NCI-H2029 (cell line): ENCODE measurements around the gene LRRTM4.
"Not testable (repeated sequence)": the region's sequence is repeated elsewhere in the genome, so short reads cannot be mapped to it uniquely, and the experiment has no call there.

Experiments
- DNase-seq: peaks from one replicate; lab custom pipeline; 2025; lab: John Stamatoyannopoulos, UW

LRRTM4 gene

DNA sequence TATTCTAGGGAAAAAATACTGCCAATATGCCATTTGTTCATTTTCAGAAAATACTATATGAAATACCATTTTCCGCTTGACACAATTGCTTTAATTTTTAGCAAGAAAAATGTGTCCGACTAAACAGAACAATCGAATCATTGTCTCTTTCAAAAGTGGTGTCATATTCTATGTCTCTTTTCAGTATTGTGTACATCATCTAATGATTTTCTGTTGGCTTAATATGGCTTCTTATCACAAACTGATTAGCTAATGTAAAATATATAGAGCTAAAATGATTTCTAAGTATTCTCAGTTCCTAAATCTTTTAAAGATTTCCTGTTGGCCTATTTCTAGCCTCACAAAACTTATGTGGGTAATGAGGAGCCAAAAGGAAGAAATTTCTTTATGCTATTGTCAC, 436.6 kb downstream of the LRRTM4 start:
- DNase-seq, result no peak

DNA sequence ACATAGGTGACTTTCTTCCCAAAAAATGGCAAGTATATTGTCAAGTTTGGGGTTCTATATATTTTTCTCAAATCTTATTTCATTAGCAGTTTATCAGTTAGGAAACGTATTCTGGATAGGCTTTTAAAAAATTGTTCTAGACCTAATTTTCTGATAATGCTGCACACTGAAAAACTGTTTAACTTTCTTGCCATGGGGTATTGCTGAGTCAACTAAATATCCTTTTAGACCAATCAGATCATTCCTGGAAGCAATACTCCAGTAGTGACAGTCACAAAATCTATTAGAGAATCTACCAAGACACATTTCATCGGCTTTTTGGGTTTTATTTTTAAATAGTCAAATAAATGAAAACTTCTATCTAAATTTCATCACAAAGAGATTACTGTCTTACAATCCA, 440.6 kb downstream of the LRRTM4 start:
- no peak for DNase-seq

DNA sequence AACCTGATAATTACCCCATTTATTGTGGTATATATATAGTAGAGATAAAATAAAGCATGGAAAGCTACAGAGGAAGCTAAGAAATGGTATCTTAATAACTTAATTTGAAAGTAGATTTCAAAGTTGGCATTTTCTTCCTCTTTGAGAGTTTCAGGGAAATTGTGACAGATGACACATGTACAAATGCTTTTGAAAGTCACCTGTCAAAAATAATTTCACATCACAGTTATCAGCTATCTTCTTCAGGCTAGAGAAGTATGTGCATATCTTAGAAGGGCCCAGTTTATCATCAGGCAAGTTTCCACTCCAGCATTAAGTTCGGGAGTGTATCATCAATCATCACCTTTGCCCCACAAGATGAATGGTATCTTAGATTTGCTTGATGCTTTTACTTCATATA, 457.9 kb downstream of the LRRTM4 start:
- DNase-seq, result no peak

DNA sequence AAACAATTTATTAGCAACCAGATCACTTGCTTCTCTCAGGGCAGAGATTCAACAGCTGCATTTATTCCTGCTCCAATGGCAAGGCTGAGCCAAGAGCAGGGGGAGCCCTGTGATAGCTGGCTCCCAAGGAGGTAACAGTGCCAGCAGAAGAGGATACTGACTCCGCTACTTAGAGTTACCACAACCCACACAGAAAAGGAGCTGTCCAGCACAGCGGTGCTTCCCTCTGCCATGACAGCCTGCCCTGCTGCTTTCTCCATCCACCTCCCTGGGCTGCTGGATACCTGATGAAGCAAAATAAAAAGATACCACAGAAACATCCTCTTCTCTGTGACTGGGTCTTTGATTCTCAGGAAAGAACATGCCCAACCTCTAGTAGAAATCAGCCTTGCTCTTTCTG, 467.2 kb downstream of the LRRTM4 start:
- DNase-seq, result no peak

DNA sequence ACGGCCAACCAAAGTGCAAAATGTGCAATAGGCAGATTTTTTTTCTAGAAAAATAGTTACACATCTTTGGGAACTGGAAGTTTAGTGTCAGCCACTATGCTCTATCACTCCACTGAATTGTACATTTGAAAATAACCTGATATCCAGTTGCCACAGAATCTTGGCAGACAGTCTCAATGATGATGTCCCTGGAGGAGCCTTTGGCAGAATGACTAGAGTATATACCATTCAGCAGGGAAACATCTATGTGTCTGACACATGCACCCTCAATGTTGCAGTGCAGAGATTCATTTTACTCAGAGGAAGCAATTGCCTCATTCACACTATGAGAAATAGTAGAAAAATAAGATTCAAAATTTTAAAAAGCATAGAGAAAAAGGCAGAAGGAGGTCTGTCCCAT, 475.8 kb downstream of the LRRTM4 start:
- DNase-seq, result no peak

DNA sequence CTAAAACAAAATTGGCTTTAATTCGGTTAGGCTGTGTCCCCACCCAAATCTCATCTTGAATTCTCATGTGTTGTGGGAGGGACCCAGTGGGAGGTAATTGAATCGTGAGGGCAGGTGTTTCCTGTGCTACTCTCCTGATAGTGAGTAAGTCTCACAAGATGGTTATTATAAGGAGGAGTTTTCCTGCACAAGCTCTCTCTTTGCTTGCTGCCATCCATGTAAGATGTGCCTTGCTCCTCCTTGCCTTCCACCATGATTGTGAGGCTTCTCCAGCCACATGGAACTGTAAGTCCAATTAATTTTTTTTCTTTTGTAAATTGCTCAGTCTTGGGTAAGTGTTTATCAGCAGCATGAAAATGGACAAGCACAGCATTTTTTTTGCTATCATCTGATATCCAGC, 476.7 kb downstream of the LRRTM4 start:
- DNase-seq, result not testable (repeated sequence)

DNA sequence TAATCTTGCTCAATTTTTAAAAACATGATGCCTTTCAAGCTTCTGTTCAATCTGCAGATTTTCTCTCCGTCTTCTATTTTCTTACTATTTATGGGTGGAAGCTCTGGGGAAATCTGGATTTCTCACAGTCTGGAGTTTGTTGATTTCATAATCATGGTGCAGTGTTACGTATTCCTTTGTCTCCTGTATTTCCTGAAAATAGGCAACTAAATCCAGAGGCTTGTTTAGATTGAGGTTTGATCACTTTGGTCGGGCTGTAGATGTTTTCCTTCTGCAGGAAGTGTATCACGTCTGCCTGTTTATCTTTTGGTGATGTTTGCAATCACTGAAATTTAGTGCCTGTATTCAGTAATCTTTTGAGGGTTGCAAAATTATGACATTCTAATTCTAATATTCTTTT, 487.7 kb downstream of the LRRTM4 start:
- DNase-seq, result no peak

DNA sequence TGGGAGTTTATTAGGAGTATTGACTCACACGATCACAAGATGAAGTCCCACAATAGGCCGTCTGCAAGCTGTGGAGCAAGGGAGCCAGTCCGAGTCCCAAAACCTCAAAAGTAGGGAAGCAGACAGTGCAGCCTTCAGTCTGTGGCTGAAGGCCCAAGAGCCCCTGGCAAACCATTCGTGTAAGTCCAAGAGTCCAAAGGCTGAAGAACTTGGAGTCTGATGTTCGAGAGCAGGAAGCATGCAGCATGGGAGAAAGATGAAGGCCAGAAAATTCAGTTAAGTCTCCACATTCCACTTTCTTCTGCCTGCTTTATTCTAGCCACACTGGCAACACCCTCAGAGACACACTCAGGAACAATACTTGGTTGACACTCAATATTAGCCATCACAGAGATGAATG, 492.9 kb downstream of the LRRTM4 start:
- DNase-seq, result not testable (repeated sequence)

DNA sequence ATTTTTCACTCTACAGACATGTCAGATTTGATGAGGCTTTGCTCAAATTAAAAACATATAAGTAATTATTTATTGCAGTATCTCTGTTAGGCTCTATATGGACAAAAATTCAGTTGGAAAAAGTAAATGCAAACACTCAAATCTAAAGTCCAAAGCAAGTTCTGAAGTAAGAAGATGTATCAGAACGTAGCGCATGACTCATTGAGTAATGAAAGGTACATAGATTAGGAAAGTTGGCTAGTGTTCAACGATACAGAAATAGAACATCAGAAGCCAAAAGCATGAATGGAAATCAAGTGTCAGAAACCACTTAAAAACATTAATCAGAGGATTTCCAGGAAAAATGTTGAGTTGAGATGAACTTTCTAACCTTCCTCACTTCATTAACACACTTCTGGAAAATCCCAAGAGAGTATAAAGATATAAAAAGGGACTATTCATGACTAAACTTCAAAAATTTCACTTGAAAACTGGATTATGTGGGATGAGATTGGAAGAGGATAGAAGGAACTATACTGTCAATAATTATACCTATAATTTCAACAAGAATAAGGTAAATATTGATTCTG, 494.1 kb downstream of the LRRTM4 start:
- no peak for DNase-seq

DNA sequence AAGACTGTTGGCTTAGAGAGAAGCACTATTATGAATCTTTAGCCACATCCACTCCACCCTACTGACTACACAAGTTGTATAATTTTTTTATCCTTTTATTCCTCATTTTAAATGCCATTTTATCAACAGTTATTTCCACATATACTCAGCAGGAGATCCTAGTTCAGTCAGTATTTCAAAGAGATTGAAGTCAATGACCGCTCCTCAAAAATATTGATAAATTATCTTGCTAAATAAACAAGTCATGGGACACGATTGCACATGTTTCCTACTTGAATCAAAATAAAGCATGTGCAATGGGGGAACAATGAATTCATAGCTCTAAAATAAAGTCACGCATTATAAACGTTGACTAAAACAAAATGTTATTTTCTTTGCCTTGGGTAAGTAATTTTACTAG, 496.5 kb downstream of the LRRTM4 start:
- no peak for DNase-seq

DNA sequence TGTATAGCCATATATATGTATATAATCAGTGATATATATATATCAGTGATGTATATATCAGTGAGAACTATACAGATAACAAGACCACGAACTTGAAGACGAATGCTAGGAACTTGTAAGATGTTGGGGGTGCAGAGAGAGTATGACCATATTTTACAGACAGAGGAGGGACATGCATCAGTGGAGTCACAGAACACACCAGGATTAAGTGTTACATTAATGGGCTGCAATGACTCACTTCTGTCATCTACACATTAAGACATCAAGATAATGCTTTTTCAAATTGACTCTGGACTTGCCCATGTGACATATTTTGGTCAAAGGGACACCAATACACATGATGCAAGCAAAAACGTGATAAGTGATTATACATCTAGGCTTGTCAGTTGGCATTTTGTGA, 501.0 kb downstream of the LRRTM4 start:
- no peak for DNase-seq

DNA sequence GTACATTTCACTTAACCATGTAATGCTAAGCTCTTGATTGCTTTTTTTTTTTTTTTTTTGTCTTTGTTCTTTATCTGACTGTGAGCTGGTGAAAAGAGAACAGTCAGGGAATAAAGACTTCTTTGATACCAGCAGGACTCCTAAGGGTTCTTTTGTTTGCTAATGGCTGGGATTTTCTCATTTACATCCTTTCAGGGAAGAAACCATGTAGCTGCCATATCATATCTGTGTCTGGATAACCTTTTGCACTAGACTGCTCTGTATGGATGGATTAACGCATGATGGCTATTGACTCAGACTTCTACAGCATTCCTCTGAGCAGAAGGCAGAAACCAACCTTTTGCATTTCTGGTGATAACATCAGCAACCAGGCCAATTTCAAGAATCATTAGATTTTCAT, 504.0 kb downstream of the LRRTM4 start:
- no peak for DNase-seq

DNA sequence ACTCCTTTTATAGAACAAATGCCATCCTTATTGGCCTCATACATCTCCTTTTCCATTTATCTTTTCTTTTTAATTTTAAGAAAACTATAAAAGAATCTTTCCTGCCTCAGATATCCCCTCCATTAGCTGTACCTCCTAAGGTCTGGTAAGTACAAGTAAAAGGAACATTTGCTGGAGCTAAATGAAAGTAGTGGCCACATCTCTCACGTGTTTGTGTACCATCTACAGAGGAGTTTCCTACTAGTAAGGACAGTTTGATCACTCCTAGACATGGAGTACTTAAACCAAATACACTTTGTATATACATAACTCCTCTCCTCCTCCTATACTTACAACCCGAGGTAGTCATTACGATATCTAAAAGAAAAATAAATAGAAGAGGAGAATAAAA, 504.8 kb downstream of the LRRTM4 start:
- DNase-seq, result no peak

DNA sequence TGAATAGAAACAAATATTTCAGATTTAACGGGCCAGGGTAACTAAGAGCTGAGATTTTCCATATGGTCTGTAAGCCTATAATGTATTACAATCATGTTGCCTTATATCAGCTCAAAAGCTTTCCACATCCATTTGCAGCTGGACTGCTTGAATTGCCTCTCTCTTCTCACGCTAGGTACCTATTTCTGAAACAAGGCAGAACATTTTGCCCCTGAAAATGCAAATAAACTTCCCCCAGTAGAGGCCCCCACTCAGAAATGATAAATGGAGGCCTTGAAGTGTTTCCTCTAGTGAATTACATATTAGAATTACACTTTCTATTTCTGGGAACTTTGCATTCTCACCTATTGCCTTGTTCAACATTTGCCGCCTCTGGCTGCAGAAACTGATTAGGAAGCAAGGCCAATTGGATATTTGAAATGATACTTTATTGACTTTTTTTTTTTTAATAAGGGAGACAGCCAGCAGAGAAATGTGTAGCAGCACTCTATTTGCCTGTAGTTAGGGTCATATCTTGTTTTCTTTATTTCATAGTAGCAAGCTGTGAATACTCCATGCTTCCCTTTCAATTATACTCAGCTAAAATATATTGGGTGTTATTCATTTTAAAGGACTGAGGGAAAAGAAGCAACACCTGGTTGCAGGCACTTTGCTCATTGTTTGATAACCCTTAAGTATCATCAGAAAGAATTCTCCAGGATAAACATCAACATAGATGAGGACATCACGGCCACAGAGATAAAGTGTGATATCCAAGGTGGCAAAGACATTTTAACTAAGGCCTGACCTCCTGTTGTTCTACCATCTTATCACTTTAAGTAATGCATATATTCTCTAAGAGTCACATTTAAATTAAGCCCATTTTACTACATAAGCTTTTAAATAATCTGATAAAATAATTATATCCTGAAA, 505.5 kb downstream of the LRRTM4 start:
- no peak for DNase-seq

DNA sequence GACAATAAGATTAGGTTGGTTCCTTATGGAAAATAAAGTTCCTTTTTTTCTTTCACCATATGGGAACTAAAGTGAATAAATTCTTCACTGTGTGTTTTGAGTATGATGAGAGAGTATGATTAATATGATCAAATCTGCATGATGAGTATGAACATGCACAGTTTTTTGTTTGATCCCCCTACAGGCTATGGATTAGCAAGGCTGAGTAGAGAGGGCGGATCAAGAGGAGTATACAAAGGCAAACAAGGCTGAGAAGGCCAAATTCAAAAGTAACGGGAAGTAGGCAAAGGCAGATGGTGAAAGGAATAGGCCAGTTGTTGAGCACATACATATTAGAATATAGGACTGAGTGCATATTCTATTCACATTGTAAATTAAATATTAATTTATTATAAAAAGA, 508.2 kb downstream of the LRRTM4 start:
- DNase-seq, result no peak

DNA sequence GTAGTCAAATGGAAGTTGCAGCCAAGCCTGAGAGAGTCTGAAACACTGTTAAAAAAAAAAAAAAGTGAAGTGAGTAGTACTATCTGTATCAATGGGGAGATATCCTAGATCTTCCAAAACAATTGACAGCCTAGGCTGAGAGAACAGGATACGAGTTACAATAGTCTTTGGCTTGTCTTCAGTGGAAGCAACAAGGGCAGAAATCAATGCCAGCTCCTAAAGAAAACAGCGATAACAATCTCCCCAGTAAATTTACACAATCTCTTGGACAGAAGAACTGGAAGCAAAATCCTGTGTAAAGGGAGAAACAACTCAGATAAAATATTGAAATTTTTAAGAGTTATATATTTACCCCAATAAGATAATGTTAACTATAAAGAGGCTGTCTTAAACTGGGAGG, 508.7 kb downstream of the LRRTM4 start:
- no peak for DNase-seq

DNA sequence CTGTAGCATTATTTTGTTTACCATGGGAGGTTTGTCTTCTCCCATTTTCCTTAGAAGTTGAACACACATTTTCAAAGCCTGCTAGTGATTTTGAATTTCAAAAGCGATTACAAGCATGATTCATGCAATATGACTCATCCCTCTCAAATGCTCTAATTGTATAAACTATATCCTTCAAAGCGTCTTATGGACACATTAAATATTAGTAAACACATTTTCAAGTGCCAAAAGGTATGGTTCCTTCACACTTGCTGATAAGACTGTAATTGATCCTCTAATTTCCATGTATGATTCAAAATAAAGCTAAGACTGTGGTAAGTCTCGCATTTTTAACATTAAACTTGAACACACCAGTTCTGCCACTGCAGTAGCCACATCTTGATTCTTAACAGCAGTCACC, 512.9 kb downstream of the LRRTM4 start:
- no peak for DNase-seq

DNA sequence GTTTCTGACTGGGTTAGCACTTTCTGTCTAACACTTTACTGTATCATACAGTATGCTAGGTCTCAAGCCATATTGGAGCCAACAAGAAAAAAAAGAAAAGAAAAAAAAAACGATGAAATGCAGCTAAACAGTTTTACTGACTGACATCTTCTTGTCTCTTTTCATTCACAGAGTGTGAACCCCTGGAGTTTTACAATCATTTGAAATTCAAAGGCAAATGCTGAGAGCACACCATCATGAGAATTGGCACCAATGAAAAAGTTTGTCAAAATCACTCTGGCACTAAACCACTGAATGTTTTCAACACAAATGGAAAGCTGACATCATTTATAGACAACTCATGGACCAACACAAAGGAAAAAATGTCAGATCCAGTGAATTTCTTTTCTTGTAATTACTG, 513.3 kb downstream of the LRRTM4 start:
- DNase-seq, result no peak

DNA sequence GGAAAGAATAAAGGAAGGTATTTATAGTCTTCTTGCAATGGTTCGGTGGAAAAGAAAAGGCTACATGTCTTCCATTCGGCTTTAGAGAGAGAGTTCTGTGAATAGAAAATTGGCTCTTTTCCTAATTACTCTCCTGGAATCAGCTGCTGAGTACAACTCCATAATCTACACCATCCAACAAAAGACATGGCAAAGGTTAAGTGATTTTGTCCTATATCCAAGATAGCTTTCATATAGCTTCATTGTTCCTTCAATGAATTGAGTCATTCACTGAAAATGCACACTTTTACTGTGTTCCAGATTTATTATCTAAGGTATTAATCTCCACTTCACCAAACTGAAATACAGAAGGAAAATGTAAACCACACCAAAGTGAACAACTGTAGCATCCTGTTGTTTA, 514.5 kb downstream of the LRRTM4 start:
- no peak for DNase-seq

DNA sequence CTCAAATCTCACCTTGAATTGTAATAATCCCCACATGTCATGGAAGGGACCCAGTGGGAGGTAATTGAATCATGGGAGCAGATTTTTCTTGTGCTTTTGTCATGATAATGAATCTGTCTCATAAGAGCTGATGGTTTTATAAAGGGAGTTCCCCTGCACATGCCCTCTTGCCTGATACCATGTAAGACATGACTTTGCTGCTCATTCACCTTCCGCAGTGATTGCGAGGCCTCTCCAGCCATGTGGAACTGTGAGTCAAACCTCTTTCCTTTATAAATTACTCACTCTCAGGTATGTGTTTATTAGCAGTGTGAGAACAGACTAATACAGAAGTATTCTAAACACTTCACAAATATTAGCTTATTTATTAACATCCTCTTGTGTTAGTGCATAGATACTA, 516.7 kb downstream of the LRRTM4 start:
- no peak for DNase-seq

DNA sequence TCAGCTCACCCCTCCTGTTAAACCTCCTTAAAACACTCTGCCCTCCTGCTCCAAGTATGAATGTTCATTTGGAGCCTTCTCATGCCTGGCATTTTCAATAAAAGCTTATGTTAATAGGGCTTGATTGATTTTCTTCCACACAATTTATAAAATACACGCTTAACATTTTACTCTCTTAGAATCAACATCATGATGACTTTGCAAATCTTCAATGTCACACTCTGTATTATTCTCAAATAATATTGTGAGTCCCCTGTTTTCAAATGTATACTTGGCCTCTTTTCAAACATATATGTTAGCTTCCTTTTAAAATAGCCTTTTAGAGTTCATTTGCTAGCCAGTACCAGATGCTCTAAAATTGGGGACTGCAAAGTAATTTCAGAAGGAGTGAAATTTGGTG, 520.3 kb downstream of the LRRTM4 start:
- DNase-seq, result no peak

DNA sequence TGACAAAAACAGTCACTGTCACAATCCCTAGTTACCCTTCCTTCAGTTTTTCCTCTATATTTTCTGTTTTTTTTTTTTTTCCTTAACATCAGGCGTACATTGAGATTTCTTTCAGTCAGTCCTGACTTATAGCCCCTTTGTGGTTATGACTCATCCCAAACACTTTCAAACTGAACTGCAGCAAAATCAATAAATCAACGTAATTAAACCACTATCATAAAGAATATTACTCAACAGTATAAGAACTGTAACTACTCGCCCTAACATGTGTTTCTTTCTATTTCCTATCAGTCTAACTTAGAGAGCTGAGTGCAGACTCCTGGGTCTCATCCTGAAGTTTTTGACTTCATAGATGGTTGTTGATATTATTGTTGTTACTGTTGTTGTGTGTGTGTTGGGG, 523.5 kb downstream of the LRRTM4 start:
- no peak for DNase-seq

DNA sequence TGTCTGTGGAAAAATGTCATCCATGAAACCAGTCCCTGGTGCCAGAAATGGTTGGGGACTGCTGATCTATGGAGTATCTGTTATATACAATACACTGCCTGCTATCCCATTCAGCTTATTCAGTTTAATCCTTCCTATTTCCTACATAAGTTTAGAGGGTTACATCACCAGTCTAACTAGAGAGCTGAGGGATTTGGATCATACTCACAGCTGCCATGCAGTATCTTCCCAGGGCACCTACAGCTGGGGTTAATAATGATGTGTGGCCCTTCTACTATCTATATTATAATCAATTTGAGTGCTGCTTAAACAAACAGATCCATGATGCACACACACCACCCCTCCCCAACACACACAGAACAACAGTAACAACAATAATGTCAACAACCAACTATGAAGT, 524.0 kb downstream of the LRRTM4 start:
- DNase-seq, result no peak

DNA sequence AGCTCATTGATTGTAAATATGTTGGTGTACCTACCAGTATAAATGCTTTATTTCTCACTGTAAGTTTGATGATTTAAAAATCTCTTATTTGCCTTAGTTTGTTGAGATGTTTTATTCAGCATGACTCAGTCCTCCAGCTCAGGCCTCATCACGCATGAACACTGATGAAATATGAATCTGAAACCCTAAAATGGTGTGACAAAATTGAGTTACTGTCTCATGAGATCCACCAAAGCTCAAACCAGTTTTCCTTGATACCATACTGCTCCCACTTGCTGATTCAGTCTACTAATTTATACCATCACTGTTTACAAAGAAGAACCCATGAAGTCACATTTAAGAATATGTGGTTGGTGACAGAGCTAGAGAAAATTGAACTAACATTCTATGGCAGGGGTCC, 524.9 kb downstream of the LRRTM4 start:
- no peak for DNase-seq
